Glutamatergic neuron (in vitro differentiated cells): ENCODE results near the gene AREL1. TPM values are rescaled to one million over a fixed set of nuclear protein-coding genes. Genes with fewer than 3 reads are reported as not detected.
A peak's percentile ranks its signal among the peaks of the same experiment; 100 is the strongest.

Experiments used
- DNase-seq: peaks from one replicate; pipeline ENCODE4 v3.0.0; 2022
- H3K27ac Mint-ChIP-seq: one replicate; pipeline ENCODE4 v1.8.0; 2020; ENCODE audit warnings: mild to moderate bottlenecking, mixed read lengths, inconsistent platforms; ENCODE audit not compliant: unreplicated experiment
- H3K27me3 Mint-ChIP-seq: one replicate; pipeline ENCODE4 v1.8.0; 2020; ENCODE audit warnings: mild to moderate bottlenecking, moderate library complexity, mixed read lengths, inconsistent platforms; ENCODE audit not compliant: unreplicated experiment
- H3K36me3 Mint-ChIP-seq: one replicate; pipeline ENCODE4 v1.8.0; 2020; ENCODE audit warnings: mild to moderate bottlenecking, mixed read lengths, inconsistent platforms; ENCODE audit not compliant: unreplicated experiment
- H3K4me1 Mint-ChIP-seq: one replicate; pipeline ENCODE4 v1.8.0; 2020; ENCODE audit warnings: mild to moderate bottlenecking, low read depth, mixed read lengths, inconsistent platforms; ENCODE audit not compliant: unreplicated experiment
- H3K4me3 Mint-ChIP-seq: one replicate; pipeline ENCODE4 v1.8.0; 2020; ENCODE audit warnings: mild to moderate bottlenecking, mixed read lengths, inconsistent platforms; ENCODE audit not compliant: unreplicated experiment
- H3K9me3 Mint-ChIP-seq: one replicate; pipeline ENCODE4 v1.8.0; 2020; ENCODE audit warnings: mild to moderate bottlenecking, moderate library complexity, mixed read lengths, inconsistent platforms; ENCODE audit not compliant: unreplicated experiment
- CTCF ChIP-seq: fragments of 200-600 bp; sonication (generic); IDR thresholded peaks from one replicate; pipeline ENCODE4 v1.5.0; 2021; ENCODE audit not compliant: partially characterized antibody, unreplicated experiment
- total RNA-seq: library from RNA; stranded (reverse); fragmentation: NEBNext Ultra II Directional; extraction: Animal tissue kit (Norgen Biotek cat#: 25700); gene quantifications from one replicate; pipeline ENCODE4 v1.2.1, GENCODE V29; 2021; ENCODE audit not compliant: unreplicated experiment

The AREL1 gene
- total RNA-seq, 1 donor from 2014 or later: 69.7 TPM

- Mint-ChIP-seq H3K36me3 (no peaks in the 10 kb centered on the region), H3K4me3 (no peak overlapping the region), H3K4me1 (peaks cover 14% of the 10 kb centered on the region), H3K27me3 (no peaks in the 10 kb centered on the region), H3K27ac (no peak overlapping the region), H3K9me3 (no peaks in the 10 kb centered on the region)
- DNase-seq: no peak
- TF ChIP-seq CTCF: no peak
These were observed 19.5 kb upstream of the AREL1 start for GRCh38 chr14:74732387-74732786.

GRCh38 chr14:74723134-74723533, 10.3 kb upstream of the AREL1 start:
- Mint-ChIP-seq H3K9me3 (no peaks in the 10 kb centered on the region), H3K36me3 (no peaks in the 10 kb centered on the region), H3K27ac (no peak overlapping the region), H3K4me1 (no peaks in the 10 kb centered on the region), H3K4me3 (no peak overlapping the region), H3K27me3 (peaks cover 3% of the 10 kb centered on the region)
- no peak for DNase-seq
- no peak for TF ChIP-seq CTCF

- Mint-ChIP-seq H3K4me1 (no peaks in the 10 kb centered on the region), H3K9me3 (no peaks in the 10 kb centered on the region), H3K27ac (no peak overlapping the region), H3K4me3 (no peak overlapping the region), H3K36me3 (no peaks in the 10 kb centered on the region), H3K27me3 (peaks cover 3% of the 10 kb centered on the region)
- no peak for TF ChIP-seq CTCF
- DNase-seq: no peak
These were observed 7.6 kb upstream of the AREL1 start for GRCh38 chr14:74720526-74720925.

GRCh38 chr14:74713395-74713735, 485 bp upstream of the AREL1 start:
- Mint-ChIP-seq H3K9me3 (peaks cover 3% of the 10 kb centered on the region), H3K36me3 (no peaks in the 10 kb centered on the region), H3K27me3 (no peaks in the 10 kb centered on the region), H3K4me1 (peaks cover 10% of the 10 kb centered on the region), H3K27ac (peak overlapping the region; percentile 92), H3K4me3 (peak overlapping the region; percentile 100)
- no peak for DNase-seq
- TF ChIP-seq CTCF: no peak

- H3K27ac Mint-ChIP-seq: no peak overlapping the region
- TF ChIP-seq CTCF: no peak
- DNase-seq: no peak
- H3K4me3 Mint-ChIP-seq: peak overlapping the region; percentile 61
- H3K36me3 Mint-ChIP-seq: no peaks in the 10 kb centered on the region
- H3K4me1 Mint-ChIP-seq: peaks cover 10% of the 10 kb centered on the region
- H3K27me3 Mint-ChIP-seq: no peaks in the 10 kb centered on the region
- H3K9me3 Mint-ChIP-seq: peaks cover 3% of the 10 kb centered on the region
These were observed 1.2 kb downstream of the AREL1 start for GRCh38 chr14:74711651-74712050.
